Right lobe of liver (tissue), 4 donors: ENCODE data around the gene MRPL16.

Source experiments
- POLR2A ChIP-seq: fragments of 450-650 bp; IDR thresholded peaks from one replicate; pipeline ENCODE4 v1.6.1; 2017; ENCODE audit warnings: antibody characterized with exemption, mild to moderate bottlenecking
- TF ChIP-seq, protein P1 (sequence below), 4 donors: fragments of 200-600 bp in 3 of 4; fragments of 450-650 bp in 1 of 4; IDR thresholded peaks; one replicate each; pipeline versions ENCODE4 v1.5.1 to v1.8.0; 2016 to 2022; ENCODE audit warnings: antibody characterized with exemption in 4 of 4, mild to moderate bottlenecking in 2 of 4
- donor health status: DM: no; HTN: no; CAD: no.
- donor health status: DM: no; HTN: no; CAD: no.
- donor health status: DM: no; HTN: yes; CAD: no.

DNA sequence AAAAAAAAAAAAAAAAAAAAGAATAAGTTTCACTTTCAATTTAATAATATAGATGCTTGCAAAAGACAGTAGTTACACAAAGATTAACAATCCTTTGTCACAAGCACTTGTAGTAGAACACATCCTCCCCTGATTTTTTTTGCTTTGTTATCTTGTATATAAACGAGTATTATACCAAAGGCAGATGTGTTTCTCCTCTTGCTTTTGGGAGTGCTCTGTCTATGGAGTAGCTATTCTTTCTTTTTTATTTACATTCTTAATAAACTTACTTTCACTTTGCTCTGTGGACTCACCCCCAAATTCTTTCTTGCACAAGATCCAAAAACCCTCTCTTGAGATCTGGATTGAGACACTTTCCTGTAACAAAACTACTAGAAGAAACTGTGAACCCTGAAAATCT, 3.4 kb upstream of the MRPL16 start:
- TF ChIP-seq, protein P1, sequence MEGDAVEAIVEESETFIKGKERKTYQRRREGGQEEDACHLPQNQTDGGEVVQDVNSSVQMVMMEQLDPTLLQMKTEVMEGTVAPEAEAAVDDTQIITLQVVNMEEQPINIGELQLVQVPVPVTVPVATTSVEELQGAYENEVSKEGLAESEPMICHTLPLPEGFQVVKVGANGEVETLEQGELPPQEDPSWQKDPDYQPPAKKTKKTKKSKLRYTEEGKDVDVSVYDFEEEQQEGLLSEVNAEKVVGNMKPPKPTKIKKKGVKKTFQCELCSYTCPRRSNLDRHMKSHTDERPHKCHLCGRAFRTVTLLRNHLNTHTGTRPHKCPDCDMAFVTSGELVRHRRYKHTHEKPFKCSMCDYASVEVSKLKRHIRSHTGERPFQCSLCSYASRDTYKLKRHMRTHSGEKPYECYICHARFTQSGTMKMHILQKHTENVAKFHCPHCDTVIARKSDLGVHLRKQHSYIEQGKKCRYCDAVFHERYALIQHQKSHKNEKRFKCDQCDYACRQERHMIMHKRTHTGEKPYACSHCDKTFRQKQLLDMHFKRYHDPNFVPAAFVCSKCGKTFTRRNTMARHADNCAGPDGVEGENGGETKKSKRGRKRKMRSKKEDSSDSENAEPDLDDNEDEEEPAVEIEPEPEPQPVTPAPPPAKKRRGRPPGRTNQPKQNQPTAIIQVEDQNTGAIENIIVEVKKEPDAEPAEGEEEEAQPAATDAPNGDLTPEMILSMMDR (IDR thresholded peaks at IDR 0.05), result no peak
- no peak for TF ChIP-seq POLR2A
